WTC11 (cell line): ENCODE data around the gene GRAMD1B. TPM values are rescaled to one million over a fixed set of nuclear protein-coding genes. Genes with fewer than 3 reads are reported as not detected.

Experiments
- ATAC-seq: fragments of 200-7000 bp; cut with Tn5 transposase; 2 replicates; pipeline ENCODE4 v1.10.0; 2021; ENCODE audit warnings: mild to moderate bottlenecking, moderate library complexity
- CTCF ChIA-PET: fragments of 300-600 bp; sonication (Branson Sonifier 250); formaldehyde crosslinking; loops from one replicate; lab custom pipeline; 2021; ENCODE audit warnings: antibody characterized with exemption; lab: Charles Lee
- POLR2A ChIA-PET: fragments of 350-600 bp; sonication (Branson Sonifier 250); formaldehyde crosslinking; loops from one replicate; lab custom pipeline; 2021; ENCODE audit warnings: antibody characterized with exemption; lab: Charles Lee
- DNase-seq: peaks from one replicate; pipeline ENCODE4 v3.0.0; 2021; ENCODE audit warnings: low spot score
- H3K27ac Mint-ChIP-seq: 2 replicates; pipeline ENCODE4 v1.8.0; 2021; ENCODE audit warnings: mixed read lengths
- H3K27me3 Mint-ChIP-seq: 2 replicates; pipeline ENCODE4 v1.8.0; 2021; ENCODE audit warnings: low read depth, mild to moderate bottlenecking, moderate library complexity, mixed read lengths
- H3K36me3 Mint-ChIP-seq: 2 replicates; pipeline ENCODE4 v1.8.0; 2021; ENCODE audit warnings: mixed read lengths
- H3K4me1 Mint-ChIP-seq: 2 replicates; pipeline ENCODE4 v1.8.0; 2022; ENCODE audit warnings: mixed read lengths
- H3K4me3 Mint-ChIP-seq: 2 replicates; pipeline ENCODE4 v1.8.0; 2021; ENCODE audit warnings: mild to moderate bottlenecking, moderate library complexity, mixed read lengths
- H3K9me3 Mint-ChIP-seq: 2 replicates; pipeline ENCODE4 v1.8.0; 2021; ENCODE audit warnings: mixed read lengths
- ATF2 ChIP-seq: sonication (generic); formaldehyde crosslinking; IDR thresholded peaks from 2 replicates; pipeline ENCODE4 v1.8.1; 2022; ENCODE audit warnings: low read depth, missing genetic modification reagents, borderline replicate concordance
- CDX4 ChIP-seq: fragments of 250-450 bp; sonication (Bioruptor Pico); IDR thresholded peaks from 2 replicates; pipeline ENCODE4 v1.9.0; 2021; ENCODE audit warnings: moderate library complexity, mild to moderate bottlenecking, inconsistent platforms, borderline replicate concordance
- E2F5 ChIP-seq: sonication (generic); formaldehyde crosslinking; IDR thresholded peaks from 2 replicates; pipeline ENCODE4 v1.8.1; 2022; ENCODE audit warnings: mild to moderate bottlenecking, moderate library complexity, missing genetic modification reagents
- FOXP1 ChIP-seq: sonication (generic); formaldehyde crosslinking; IDR thresholded peaks from 2 replicates; pipeline ENCODE4 v1.8.0; 2022; ENCODE audit warnings: missing genetic modification reagents, mild to moderate bottlenecking, moderate library complexity, borderline replicate concordance
- GTF2I ChIP-seq: fragments of 250-450 bp; sonication (Bioruptor Pico); conservative IDR thresholded peaks from 2 replicates; pipeline ENCODE4 v1.4.0; 2021; ENCODE audit warnings: mild to moderate bottlenecking
- IRF1 ChIP-seq: sonication (generic); formaldehyde crosslinking; IDR thresholded peaks from 2 replicates; pipeline ENCODE4 v1.8.0; 2023; ENCODE audit warnings: missing genetic modification reagents
- JUN ChIP-seq: sonication (generic); formaldehyde crosslinking; IDR thresholded peaks from 2 replicates; pipeline ENCODE4 v1.8.0; 2023; ENCODE audit warnings: mild to moderate bottlenecking, missing genetic modification reagents
- KAT7 ChIP-seq: sonication (generic); formaldehyde crosslinking; IDR thresholded peaks from 2 replicates; pipeline ENCODE4 v1.8.1; 2023; ENCODE audit warnings: missing genetic modification reagents, mild to moderate bottlenecking, borderline replicate concordance
- NFATC4 ChIP-seq: fragments of 250-450 bp; sonication (Bioruptor Pico); IDR thresholded peaks from 2 replicates; pipeline ENCODE4 v1.9.0; 2021; ENCODE audit warnings: mild to moderate bottlenecking
- PRDM15 ChIP-seq: sonication (generic); formaldehyde crosslinking; IDR thresholded peaks from 2 replicates; pipeline ENCODE4 v1.8.0; 2022; ENCODE audit warnings: missing genetic modification reagents
- PRRX2 ChIP-seq: fragments of 250-450 bp; sonication (Bioruptor Pico); IDR thresholded peaks from 2 replicates; pipeline ENCODE4 v1.8.0; 2021; ENCODE audit warnings: mild to moderate bottlenecking
- ZMAT4 ChIP-seq: fragments of 250-450 bp; sonication (Bioruptor Pico); IDR thresholded peaks from 2 replicates; pipeline ENCODE4 v1.9.0; 2021; ENCODE audit warnings: mild to moderate bottlenecking
- ZNF425 ChIP-seq: fragments of 250-450 bp; sonication (Bioruptor Pico); conservative IDR thresholded peaks from 2 replicates; pipeline ENCODE4 v1.9.0; 2021; ENCODE audit warnings: mild to moderate bottlenecking
- ZSCAN18 ChIP-seq: fragments of 250-450 bp; sonication (Bioruptor Pico); IDR thresholded peaks from 2 replicates; pipeline ENCODE4 v2.1.2; 2022; ENCODE audit warnings: mild to moderate bottlenecking, moderate library complexity
- total RNA-seq: library from RNA; stranded (reverse); gene quantifications from 3 replicates; pipeline ENCODE4 v1.2.3, GENCODE V29; 2021

The GRAMD1B gene
- total RNA-seq, 1 experiment from 2014 or later, result 31.5 TPM

GRCh38 chr11:123580557-123581275 lies 150.6 kb downstream of the GRAMD1B start (continued):
- TF ChIP-seq FOXP1 (CRISPR knock-in tag), result no peak
- TF ChIP-seq, all 79 proteins: peak for 8

- POLR2A ChIA-PET, result interaction anchor here (0.9 kb wide), 1 partner anchor 21 kb away, joined by 3 read pairs; no protein-coding TSS in a partner anchor
- TF ChIP-seq ZNF425 (no peak), E2F5 (CRISPR knock-in tag) (no peak), IRF1 (no peak), PRRX2 (CRISPR knock-in tag) (no peak), ZSCAN18 (CRISPR knock-in tag) (no peak), CDX4 (CRISPR knock-in tag) (no peak), NFATC4 (no peak), PRDM15 (CRISPR knock-in tag) (no peak), GTF2I (no peak), ATF2 (CRISPR knock-in tag) (no peak), KAT7 (CRISPR knock-in tag) (no peak), ZMAT4 (CRISPR knock-in tag) (no peak), JUN (CRISPR knock-in tag) (no peak)
- CTCF ChIA-PET, result interaction anchor here (0.7 to 3.8 kb wide), 25 partner anchors 8 to 470 kb away, joined by 3 to 40 read pairs (median 7); partner anchors contain the start of gene SCN3B
- Mint-ChIP-seq H3K9me3 (peaks cover 5% of the 10 kb centered on the region), H3K27me3 (no peaks in the 10 kb centered on the region; the same call in 1 of the 2 replicates), H3K4me1 (peaks cover 52% of the 10 kb centered on the region), H3K4me3 (no peak overlapping the region), H3K27ac (peak overlapping the region; percentile 21; the same call in 1 of the 2 replicates), H3K36me3 (peaks cover 4% of the 10 kb centered on the region; the same call in 1 of the 2 replicates)
- DNase-seq (no peak), ATAC-seq (no peak)
Observed at GRCh38 chr11:123581651-123582399, 151.8 kb downstream of the GRAMD1B start.
